OCI-LY7 (cell line): ENCODE measurements around the gene MMRN1.

ENCODE experiments used
- CTCF ChIP-seq: fragments of 200-600 bp; sonication (generic); conservative IDR thresholded peaks from 2 replicates; pipeline ENCODE4 v1.5.1; 2014; ENCODE audit warnings: mild to moderate bottlenecking, antibody characterized with exemption, low read length, moderate library complexity, mixed read lengths
- EZH2phosphoT487 ChIP-seq: fragments of 200-600 bp; sonication (generic); IDR thresholded peaks from 2 replicates; pipeline ENCODE4 v1.6.1; 2018; ENCODE audit warnings: low read depth, borderline replicate concordance, mild to moderate bottlenecking, mixed run types, antibody characterized with exemption, low read length, moderate library complexity, mixed read lengths

GRCh38 chr4:89899152-89899551 lies 4.5 kb downstream of the MMRN1 start:
- TF ChIP-seq CTCF, result no peak
- no peak for TF ChIP-seq EZH2phosphoT487
